Activated gamma-delta T cell treated with Interleukin-2 at 50 U/mL for 16 hours (primary cell): ENCODE data around the gene SLC39A1.

Experiments used
- DNase-seq: peaks from one replicate; pipeline ENCODE4 v3.0.0-alpha.2; 2020

The SLC39A1 gene

DNA sequence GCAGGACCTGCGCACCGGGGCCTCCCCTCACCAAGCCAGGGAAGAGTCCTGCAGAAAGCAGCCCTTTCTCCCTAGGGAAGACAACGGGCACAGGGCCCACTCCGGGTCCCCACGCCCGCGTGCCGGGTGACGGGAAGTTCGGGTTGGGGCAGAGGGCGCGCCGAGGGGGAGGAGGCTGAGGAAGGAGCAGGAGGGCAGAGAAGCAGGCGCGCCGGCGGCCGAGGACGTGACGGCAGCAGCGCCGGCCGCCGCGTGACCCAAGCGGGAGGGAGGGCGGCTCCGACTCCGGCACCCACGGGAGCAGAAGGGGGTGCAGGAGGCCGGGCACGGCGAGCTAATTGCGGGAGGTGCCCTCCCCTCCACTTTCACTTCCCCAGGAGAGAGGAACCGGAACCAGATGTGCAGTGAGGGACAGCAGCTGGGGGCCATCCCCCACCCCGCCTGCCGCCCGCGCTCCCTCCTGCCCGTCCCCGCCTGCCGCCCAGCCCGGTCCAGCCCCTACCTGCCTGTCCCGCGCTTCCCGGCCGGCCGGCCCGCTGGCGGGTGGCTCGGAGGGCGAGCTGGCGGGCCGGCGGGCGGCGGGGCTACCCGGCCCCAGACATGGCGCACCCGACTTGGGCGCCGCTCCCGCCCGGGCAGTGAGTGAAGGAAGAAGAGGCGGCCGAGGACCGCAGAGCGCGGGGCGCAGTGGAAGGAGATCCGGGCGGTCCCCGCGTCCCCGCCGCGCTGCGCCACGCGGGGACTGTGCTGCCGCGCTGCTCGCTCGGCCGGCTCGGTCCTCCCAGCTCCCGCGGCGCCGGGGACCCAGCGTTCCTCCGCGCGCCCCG lies 17.3 kb downstream of the SLC39A1 start:
- DNase-seq = peak; percentile 63

- DNase-seq = peak; percentile 81
Measured at GRCh38 chr1:153945131-153945794, 18.1 kb downstream of the SLC39A1 start.

DNA sequence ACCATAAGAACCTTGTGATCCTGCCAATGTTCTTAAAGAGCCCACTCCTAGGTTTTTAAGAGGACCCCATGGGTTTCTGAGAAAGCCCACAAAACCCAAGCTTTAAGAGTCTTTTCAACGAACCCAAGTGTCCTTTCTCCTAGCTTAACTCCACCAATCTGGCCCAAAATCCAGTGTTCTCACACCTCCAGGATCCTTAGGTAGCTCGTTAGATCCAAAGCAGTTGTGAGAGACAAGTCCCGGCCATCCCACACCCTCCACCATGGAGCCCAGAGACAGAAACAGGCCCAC lies 18.6 kb downstream of the SLC39A1 start:
- no peak for DNase-seq

- DNase-seq = no peak
Measured at GRCh38 chr1:153944005-153944826, 19.1 kb downstream of the SLC39A1 start.

DNA sequence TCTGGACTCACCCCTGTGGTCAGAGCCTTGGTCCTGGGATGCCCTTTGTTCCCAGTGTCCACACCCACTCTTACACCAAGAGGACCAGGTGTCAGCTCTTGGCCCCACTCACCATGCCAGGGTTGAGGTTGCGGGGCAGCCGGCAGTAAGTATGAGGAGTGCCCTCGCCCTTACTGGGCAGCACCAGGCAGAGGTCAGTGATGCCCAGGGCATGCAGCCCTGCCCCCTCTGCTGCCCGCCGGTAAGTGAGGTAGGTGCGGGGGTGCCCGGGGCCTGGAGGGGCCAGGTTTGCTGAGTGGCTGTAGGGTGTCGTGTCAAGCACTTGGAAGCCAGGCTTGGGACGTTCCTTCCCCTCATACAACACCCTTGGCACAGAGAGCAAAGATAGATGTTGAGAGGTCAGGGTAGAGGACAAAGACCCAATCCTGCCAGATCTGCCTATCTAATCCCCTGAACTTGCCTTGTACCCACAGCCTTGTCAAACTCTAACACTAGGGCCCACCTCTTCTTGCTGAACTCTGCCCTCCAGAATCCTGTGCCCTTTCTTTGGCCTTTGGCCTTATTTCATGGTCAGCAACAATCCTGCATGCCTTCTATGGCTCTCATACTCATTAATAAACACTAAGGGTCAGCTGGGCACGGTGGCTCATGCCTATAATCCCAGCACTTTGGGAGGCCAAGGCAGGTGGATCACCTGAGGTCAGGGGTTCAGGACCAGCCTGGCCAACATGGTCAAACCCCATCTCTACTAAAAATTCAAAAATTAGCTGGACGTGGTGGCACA lies 20.4 kb downstream of the SLC39A1 start:
- no peak for DNase-seq

DNA sequence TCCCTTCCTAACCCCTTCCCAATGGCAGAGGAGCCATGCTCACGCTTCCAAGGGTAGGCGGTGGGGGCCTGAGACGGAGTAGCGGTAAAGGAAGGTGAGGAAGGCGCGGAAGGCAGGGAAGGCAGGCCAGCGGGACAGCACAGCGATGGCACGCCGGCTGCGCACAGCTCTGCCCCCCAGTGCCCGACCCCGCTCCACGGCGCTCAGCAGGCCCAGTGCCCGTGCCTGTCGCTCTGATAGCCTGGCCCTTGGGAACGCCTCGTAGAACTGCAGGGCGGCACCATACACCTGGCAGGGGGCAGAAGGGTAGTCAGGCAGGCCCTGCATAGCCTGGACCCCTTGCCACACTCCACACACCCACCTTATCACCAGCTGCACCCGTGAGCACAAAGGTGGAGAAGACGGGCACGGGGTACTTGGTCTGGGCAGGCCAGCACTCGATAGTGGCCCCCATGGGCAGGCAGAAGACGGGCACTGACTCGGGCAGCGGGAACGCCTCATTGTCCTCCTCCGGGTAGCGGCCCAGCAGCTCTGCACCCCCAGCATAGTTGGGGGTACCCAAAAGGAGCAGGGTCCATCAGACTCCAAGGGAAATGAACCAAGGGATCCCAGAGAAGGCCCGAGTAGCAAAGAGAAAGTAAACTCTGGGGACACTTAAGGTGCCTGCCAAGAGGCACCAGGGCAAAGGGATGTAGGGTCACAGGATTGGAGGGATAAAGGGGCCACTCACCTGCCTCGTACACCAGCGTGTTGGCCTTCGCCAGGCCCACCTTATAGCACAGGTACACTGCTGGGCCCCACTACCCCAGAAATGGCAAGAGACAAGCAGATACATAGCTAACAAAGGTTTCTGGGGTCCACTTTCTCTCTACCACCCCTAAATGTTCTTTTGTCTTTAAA lies 21.3 kb downstream of the SLC39A1 start:
- no peak for DNase-seq

GRCh38 chr1:153940756-153941155 lies 22.6 kb downstream of the SLC39A1 start:
- no peak for DNase-seq

GRCh38 chr1:153939476-153939875 lies 23.9 kb downstream of the SLC39A1 start:
- no peak for DNase-seq

DNA sequence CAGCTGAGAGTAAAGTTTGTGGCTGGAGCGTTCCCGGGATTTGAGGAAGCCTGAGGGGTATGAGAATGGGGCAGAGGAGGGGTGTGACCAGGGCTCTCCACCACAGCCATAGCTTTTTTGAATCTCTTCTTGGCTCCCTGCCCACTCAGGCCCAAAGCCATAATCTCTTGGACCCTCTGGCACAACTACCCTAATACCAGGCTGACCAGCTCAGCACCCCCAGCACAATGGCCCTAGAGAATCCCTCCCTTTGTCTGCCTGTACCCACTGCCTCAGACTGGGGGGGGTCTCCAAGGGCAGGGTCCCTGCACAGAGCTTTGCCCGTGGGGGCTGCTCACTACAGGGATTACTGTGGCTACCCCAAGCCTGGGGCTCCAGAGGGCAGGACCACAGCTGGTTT lies 24.3 kb downstream of the SLC39A1 start:
- no peak for DNase-seq

DNA sequence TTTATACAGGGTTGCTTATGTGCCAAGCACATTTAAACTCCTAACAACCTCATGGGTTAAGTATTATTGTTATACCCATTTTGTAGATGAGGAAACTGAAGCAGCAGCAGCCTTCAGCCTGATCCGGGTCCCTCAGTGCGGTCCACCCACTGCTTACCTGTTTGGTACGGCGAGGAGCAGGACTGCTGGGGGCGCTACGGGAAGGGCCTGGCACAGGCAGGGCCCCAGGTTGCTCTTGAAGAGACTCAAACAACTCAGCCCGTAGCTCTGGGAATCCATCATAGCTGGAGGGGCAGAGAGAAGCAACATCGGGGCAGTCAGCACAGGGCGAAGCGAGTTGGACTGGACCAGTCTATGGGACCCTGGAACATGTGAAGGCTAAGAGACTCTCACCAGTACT lies 26.0 kb downstream of the SLC39A1 start:
- DNase-seq = no peak

GRCh38 chr1:153936011-153936802 lies 27.1 kb downstream of the SLC39A1 start:
- no peak for DNase-seq

- no peak for DNase-seq
Measured at GRCh38 chr1:153934746-153935145, 28.6 kb downstream of the SLC39A1 start.

DNA sequence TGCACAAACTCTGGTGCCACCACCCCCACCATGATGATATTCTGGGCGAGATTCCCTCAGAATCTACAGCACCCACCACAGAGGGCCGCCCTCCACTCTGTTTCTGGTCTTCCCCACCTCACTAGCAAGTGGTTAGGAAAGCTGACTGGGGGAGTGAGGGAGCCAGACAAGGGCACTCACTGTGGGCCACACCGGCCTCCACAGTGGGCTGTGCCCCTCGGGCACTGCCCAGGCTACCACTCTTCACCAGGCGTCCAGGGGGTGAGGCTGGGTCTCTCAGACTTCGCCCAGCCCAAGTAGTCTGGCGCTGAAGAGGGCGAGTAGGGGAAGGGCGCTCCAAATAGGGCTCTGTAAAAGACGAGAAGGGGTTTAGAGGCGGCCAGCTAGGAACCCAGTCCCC lies 29.4 kb downstream of the SLC39A1 start:
- DNase-seq = no peak

DNA sequence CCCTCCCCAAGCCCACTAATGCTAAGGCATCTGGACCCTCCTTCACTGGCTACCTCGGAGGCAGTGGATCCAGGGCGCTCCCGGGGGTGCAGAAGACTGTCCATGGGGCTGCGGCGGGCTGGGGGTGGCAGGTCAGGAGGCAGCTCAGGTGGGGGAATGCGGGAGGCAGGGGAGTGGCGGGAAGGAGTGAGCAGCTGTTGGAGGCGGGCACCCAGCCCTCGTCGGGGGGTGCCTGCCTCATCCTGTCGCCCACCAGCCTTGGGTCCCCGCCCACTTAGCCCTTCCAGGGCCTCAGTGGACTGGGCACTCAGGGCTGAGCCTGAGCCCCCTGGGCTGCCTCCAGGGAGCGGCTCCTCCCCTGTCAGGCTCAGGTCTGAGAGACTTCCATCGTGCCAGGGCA lies 29.9 kb downstream of the SLC39A1 start:
- no peak for DNase-seq

DNA sequence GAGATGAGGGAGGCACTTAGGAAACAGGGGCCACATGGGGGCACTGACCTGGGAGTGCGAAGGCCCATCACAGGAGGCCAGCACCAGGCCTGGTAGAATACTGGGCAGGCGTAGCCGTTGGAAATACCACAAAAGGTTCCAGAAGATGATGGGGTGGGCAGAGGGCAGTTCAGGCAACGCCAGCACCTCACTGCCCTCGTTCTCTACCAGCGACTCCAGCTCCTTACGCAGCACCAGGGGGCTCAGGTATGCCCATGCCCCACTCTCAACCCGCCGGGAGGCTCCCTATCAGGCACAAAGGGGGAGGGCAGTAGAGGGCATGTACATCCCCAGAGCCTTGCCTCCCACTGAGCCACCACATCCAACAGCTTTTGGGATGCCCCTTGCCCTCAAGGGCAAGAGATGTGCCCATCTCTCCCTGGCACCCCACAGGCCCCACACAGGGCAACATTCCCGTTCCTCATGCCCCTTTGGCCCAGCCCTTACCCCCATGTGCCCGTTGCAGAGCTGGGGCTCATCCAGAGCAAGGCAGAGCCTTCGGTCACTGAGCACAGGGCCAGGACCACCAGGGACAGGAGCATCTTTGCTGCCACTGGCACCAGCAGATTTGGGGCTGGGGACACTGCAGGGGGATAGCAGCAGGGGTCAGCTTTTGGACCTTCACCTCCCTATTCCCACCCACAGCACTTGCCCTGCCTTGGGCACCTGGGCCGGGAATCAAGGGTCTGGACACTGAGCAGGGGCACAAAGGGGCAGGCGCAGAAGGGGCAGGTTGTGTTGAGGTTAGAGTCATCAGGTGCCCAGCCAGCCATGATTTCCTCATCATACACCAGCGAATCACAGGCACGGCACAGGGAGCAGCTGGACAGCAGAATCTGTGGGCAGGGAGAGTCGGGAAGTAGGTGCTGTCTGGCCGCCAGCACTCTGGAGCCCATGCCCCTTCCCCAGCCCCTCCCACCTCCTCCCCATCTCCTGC lies 30.9 kb downstream of the SLC39A1 start:
- no peak for DNase-seq

DNA sequence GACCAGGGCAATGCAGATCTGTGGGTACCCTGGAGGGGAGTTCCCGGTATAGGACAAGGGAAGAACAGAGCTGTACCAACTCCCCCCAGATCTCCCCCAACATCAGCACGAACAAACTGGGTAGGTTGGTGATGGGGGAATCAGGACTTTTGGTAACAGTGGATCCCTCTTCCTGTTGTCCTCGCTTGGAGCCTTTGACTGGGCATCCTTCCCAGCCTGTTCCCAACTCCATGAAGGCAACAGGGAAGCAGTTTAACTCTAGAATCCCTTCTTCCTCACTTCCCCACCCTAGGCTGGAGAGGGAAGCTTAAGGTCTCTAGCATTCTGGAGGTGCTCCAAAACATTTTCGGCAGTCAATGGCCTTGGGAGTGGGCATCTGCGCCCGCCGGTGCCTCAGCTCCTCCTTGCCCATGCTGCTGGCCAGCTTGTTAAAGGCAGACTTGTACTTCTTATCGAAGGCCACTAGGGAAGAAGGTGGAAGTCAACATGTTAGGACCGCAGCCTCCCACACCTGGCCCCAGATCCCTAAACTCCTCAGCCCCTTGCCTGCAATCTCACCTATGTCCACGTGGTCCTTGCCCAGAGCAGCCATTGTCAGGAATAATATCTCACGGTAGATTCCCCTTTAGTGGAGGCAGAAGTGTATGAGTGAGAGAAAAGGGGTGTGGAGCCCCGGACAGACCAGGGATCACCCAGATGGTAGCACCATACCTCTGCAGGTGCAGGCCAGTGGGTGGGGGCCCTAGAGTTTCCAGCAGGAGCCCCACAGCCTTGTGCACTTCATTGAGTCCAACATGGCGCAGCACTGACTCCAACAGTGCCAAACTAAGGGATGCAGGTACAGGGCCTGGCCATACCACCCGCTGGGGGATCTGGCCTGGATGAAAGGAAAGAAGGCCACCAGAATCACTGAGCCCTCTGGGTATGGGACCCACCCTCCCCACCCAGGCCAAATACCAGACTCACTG lies 33.1 kb downstream of the SLC39A1 start:
- no peak for DNase-seq

GRCh38 chr1:153929426-153929825 lies 33.9 kb downstream of the SLC39A1 start:
- no peak for DNase-seq

GRCh38 chr1:153928791-153929341 lies 34.5 kb downstream of the SLC39A1 start:
- no peak for DNase-seq
